Gastroesophageal sphincter (tissue), 4 donors: ENCODE measurements around the gene FAM53B. TPM values are rescaled to one million over a fixed set of nuclear protein-coding genes. Genes with fewer than 3 reads are reported as not detected.

ENCODE experiments used
- ATAC-seq: fragments of 150-250 bp; one replicate; pipeline ENCODE4 v1.9.1; 2016; ENCODE audit warnings: mild to moderate bottlenecking, moderate library complexity
- H3K27ac ChIP-seq, 4 donors: fragments of 200-600 bp; sonication (generic) in 3 of 4; 1 replicate in 3 of 4; 2 replicates in 1 of 4; pipeline ENCODE4 v1.5.1; 2016 to 2019
- H3K27me3 ChIP-seq: fragments of 200-600 bp; sonication (generic); one replicate; pipeline ENCODE4 v1.5.1; 2019
- H3K36me3 ChIP-seq, 2 donors: fragments of 200-600 bp; sonication (generic); one replicate each; pipeline ENCODE4 v1.5.1; 2019; ENCODE audit warnings: control low read depth in 1 of 2
- H3K4me1 ChIP-seq, 3 donors: fragments of 200-600 bp; sonication (generic); 1 replicate in 2 of 3; 2 replicates in 1 of 3; pipeline ENCODE4 v1.5.1; 2016 to 2019; ENCODE audit warnings: control low read depth in 2 of 3
- H3K4me3 ChIP-seq, 2 donors: fragments of 200-600 bp; sonication (generic); one replicate each; pipeline ENCODE4 v1.5.1; 2019; ENCODE audit warnings: mild to moderate bottlenecking in 1 of 2, moderate library complexity in 1 of 2
- H3K9me3 ChIP-seq, 3 donors: fragments of 200-600 bp; sonication (generic); one replicate each; pipeline ENCODE4 v1.5.1; 2017 to 2019; ENCODE audit warnings: control low read depth in 2 of 3
- CTCF ChIP-seq, 4 experiments: fragments of 200-600 bp in 2 of 4; fragments of 450-650 bp in 2 of 4; sonication (generic) in 1 of 4; IDR thresholded peaks; one replicate each; pipeline ENCODE4 v1.5.1; 2017 to 2019; ENCODE audit warnings: antibody characterized with exemption in 4 of 4, mild to moderate bottlenecking in 2 of 4, moderate library complexity in 2 of 4
- EP300 ChIP-seq: sonication (generic); formaldehyde crosslinking; IDR thresholded peaks from one replicate; pipeline ENCODE4 v1.6.1; 2017; ENCODE audit warnings: antibody characterized with exemption, mild to moderate bottlenecking
- POLR2A ChIP-seq, 2 donors: fragments of 450-650 bp; IDR thresholded peaks; one replicate each; pipeline ENCODE4 v1.6.1; 2017; ENCODE audit warnings: antibody characterized with exemption in 2 of 2, mild to moderate bottlenecking in 2 of 2, moderate library complexity in 1 of 2
- POLR2AphosphoS5 ChIP-seq: sonication (generic); formaldehyde crosslinking; IDR thresholded peaks from one replicate; pipeline ENCODE4 v1.6.1; 2017; ENCODE audit warnings: antibody characterized with exemption
- WGBS, 2 donors: methylation state at CpG; one replicate each; pipeline ENCODE4 v1.1.5; 2018; ENCODE audit warnings: low coverage in 1 of 2; 5-methylcytosine and 5-hydroxymethylcytosine counted together
- total RNA-seq, 4 donors: library from RNA; depleted of rRNA; stranded (reverse); fragments of >200 nt; gene quantifications; one replicate each; pipeline ENCODE4 v1.1.0, GENCODE V29; 2016

The FAM53B gene
- total RNA-seq, 4 donors from 2014 or later: 24.5 to 33.0 (median 30.2) TPM

- no peaks in the 10 kb centered on the region for H3K9me3 ChIP-seq
- no peak for ATAC-seq
- peaks cover 0 to 3% of the 10 kb centered on the region in 2 donors for H3K36me3 ChIP-seq
- H3K4me1 ChIP-seq: peaks cover 0 to 37% (median 17%) of the 10 kb centered on the region in 3 donors
- H3K27ac ChIP-seq: no peak overlapping the region
- no peaks in the 10 kb centered on the region for H3K27me3 ChIP-seq
- no peak overlapping the region for H3K4me3 ChIP-seq
- 100% methylated on average over 2 to 4 of the region's 19 CpGs for WGBS, 2 donors
- TF ChIP-seq POLR2AphosphoS5 (no peak), POLR2A (IDR thresholded peaks at IDR 0.05) (no peak), CTCF (IDR thresholded peaks at IDR 0.05) (no peak), EP300 (no peak)
Observed at GRCh38 chr10:124636271-124636995, 107.7 kb downstream of the FAM53B start.

GRCh38 chr10:124632566-124632965 is 111.6 kb downstream of the FAM53B start:
- Histone ChIP-seq H3K4me1 (peaks cover 0 to 54% (median 22%) of the 10 kb centered on the region in 3 donors), H3K9me3 (no peaks in the 10 kb centered on the region), H3K4me3 (no peak overlapping the region), H3K27me3 (no peaks in the 10 kb centered on the region), H3K27ac (peak overlapping the region in 3 of 4 donors; percentile 26 to 60 (median 39)), H3K36me3 (peaks cover 0 to 3% of the 10 kb centered on the region in 2 donors)
- no peak for ATAC-seq
- WGBS, 2 donors: 91% methylated on average over 4 of the region's 10 CpGs; no CpG with 5 or more reads in 1 of the 2 donors
- TF ChIP-seq EP300 (no peak), CTCF (IDR thresholded peaks at IDR 0.05) (no peak), POLR2A (IDR thresholded peaks at IDR 0.05) (no peak), POLR2AphosphoS5 (no peak)

- Histone ChIP-seq H3K4me3 (no peak overlapping the region), H3K4me1 (peaks cover 0 to 58% (median 27%) of the 10 kb centered on the region in 3 donors), H3K27ac (peak overlapping the region in 3 of 4 donors; percentile 26 to 60 (median 39)), H3K36me3 (peaks cover 0 to 3% of the 10 kb centered on the region in 2 donors), H3K9me3 (no peaks in the 10 kb centered on the region), H3K27me3 (no peaks in the 10 kb centered on the region)
- ATAC-seq: peak; percentile 19
- 40 to 47% methylated on average over 1 to 6 of the region's 19 CpGs for WGBS, 2 donors
- peak in 2 of 4 experiments; percentile 45 to 63 for TF ChIP-seq CTCF (IDR thresholded peaks at IDR 0.05)
- TF ChIP-seq POLR2A (IDR thresholded peaks at IDR 0.05): no peak
- no peak for TF ChIP-seq EP300
Observed at GRCh38 chr10:124632064-124632531, 112.1 kb downstream of the FAM53B start.

GRCh38 chr10:124630551-124630950 is 113.6 kb downstream of the FAM53B start:
- Histone ChIP-seq H3K27me3 (no peaks in the 10 kb centered on the region), H3K36me3 (no peaks in the 10 kb centered on the region), H3K4me1 (peaks cover 0 to 74% (median 28%) of the 10 kb centered on the region in 3 donors), H3K9me3 (no peaks in the 10 kb centered on the region), H3K27ac (peak overlapping the region in 2 of 4 donors; percentile 58 to 60), H3K4me3 (no peak overlapping the region)
- TF ChIP-seq EP300 (no peak), CTCF (IDR thresholded peaks at IDR 0.05) (no peak), POLR2A (IDR thresholded peaks at IDR 0.05) (no peak), POLR2AphosphoS5 (no peak)
- no peak for ATAC-seq
- 100% methylated on average over 1 of the region's 5 CpGs; no CpG with 5 or more reads in 1 of the 2 donors for WGBS, 2 donors

GRCh38 chr10:124629842-124630241 is 114.3 kb downstream of the FAM53B start:
- 76 to 100% methylated on average over 1 to 2 of the region's 6 CpGs for WGBS, 2 donors
- peaks cover 0 to 81% (median 28%) of the 10 kb centered on the region in 3 donors for H3K4me1 ChIP-seq

More at GRCh38 chr10:124629842-124630241, 114.3 kb downstream of the FAM53B start:
- TF ChIP-seq POLR2AphosphoS5 (no peak), CTCF (IDR thresholded peaks at IDR 0.05) (no peak), EP300 (no peak), POLR2A (IDR thresholded peaks at IDR 0.05) (no peak)
- ATAC-seq: no peak
- Histone ChIP-seq H3K9me3 (no peaks in the 10 kb centered on the region), H3K27ac (peak overlapping the region in 2 of 4 donors; percentile 58 to 60), H3K4me3 (no peak overlapping the region), H3K36me3 (no peaks in the 10 kb centered on the region), H3K27me3 (no peaks in the 10 kb centered on the region)
